Loucy (cell line): Measurements from ENCODE around the gene NTNG1.

Experiments
- CTCF ChIP-seq: fragments of 200-600 bp; sonication (generic); conservative IDR thresholded peaks from 2 replicates; pipeline ENCODE4 v1.5.1; 2014; ENCODE audit warnings: mild to moderate bottlenecking, antibody characterized with exemption, low read length
- EZH2phosphoT487 ChIP-seq: fragments of 200-600 bp; IDR thresholded peaks from 2 replicates; pipeline ENCODE4 v1.6.1; 2018; ENCODE audit warnings: antibody characterized with exemption, mild to moderate bottlenecking, moderate library complexity, borderline replicate concordance

- TF ChIP-seq EZH2phosphoT487 (no peak), CTCF (no peak)
These were observed 44.0 kb downstream of the NTNG1 start for GRCh38 chr1:107184888-107185287.
